Mammary epithelial cell (primary cell): ENCODE results near the gene TUBG1.

Source experiments
- EZH2 ChIP-seq: IDR thresholded peaks from 2 replicates; pipeline ENCODE4 v1.6.1; 2012; ENCODE audit warnings: low read length, inconsistent platforms, borderline replicate concordance
- TF ChIP-seq, protein P1 (sequence below), 2 donors: IDR thresholded peaks in 1 of 2; conservative IDR thresholded peaks in 1 of 2; 2 replicates each; pipeline ENCODE4 v1.5.1; 2011 to 2012; ENCODE audit warnings: inconsistent platforms in 2 of 2, low read length in 2 of 2, mild to moderate bottlenecking in 2 of 2, control low read depth in 1 of 2, low read depth in 1 of 2; ENCODE audit not compliant: insufficient read depth in 1 of 2; ENCODE audit errors: extremely low read depth in 1 of 2

DNA sequence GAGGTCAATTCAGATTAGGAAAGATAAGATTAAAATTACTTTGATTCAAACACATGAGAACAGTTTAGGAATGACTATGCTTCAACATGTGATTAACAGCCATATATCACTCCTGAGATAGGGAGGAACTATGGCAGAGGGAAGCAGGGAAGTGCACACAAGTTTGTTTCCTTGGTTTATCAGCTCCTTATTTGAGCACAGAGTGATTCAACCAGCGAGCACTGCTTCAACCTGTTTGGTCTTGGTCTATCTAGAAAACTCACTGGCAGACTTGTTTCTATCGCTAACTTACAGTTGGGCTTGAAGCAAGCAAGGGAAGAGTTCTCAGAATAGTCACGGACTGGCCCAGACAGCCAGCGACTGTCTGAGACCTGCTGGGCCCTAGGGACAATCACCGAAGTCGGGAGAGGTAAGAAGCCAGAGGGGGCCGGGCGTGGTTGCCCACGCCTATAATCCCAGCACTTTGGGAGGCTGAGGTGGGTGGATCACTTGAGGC lies 23.5 kb downstream of the TUBG1 start:
- TF ChIP-seq, protein P1, sequence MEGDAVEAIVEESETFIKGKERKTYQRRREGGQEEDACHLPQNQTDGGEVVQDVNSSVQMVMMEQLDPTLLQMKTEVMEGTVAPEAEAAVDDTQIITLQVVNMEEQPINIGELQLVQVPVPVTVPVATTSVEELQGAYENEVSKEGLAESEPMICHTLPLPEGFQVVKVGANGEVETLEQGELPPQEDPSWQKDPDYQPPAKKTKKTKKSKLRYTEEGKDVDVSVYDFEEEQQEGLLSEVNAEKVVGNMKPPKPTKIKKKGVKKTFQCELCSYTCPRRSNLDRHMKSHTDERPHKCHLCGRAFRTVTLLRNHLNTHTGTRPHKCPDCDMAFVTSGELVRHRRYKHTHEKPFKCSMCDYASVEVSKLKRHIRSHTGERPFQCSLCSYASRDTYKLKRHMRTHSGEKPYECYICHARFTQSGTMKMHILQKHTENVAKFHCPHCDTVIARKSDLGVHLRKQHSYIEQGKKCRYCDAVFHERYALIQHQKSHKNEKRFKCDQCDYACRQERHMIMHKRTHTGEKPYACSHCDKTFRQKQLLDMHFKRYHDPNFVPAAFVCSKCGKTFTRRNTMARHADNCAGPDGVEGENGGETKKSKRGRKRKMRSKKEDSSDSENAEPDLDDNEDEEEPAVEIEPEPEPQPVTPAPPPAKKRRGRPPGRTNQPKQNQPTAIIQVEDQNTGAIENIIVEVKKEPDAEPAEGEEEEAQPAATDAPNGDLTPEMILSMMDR (conservative IDR thresholded peaks at IDR 0.05 in 1 of 2, IDR thresholded peaks at IDR 0.05 in 1 of 2; ENCODE audit: extremely low read depth in 1 of 2, insufficient read depth in 1 of 2, low read depth in 1 of 2, low read length in 2 of 2): no peak
- no peak for TF ChIP-seq EZH2
